ENCODE measurements around the gene APOBEC4. TPM values are rescaled to one million over a fixed set of nuclear protein-coding genes. Genes with fewer than 3 reads are reported as not detected.

Gene APOBEC4
- total and polyA plus RNA-seq, 2 of the 13 experiments (the other 11 are each of a cell fraction or from before 2014, with no cell fraction given): not detected

GRCh38 chr1:183635606-183636333 lies 17.3 kb downstream of the APOBEC4 start, which contains the start of gene ARPC5 (continued):
- TF ChIP-seq ZNF451 (CRISPR knock-in tag; IDR thresholded peaks at IDR 0.05) (no peak; the same call in 1 of the 2 replicates), ZNF251 (CRISPR knock-in tag; IDR thresholded peaks at IDR 0.05) (no peak), IRF2 (CRISPR knock-in tag; IDR thresholded peaks at IDR 0.05) (no peak), PCBP1 (IDR thresholded peaks at IDR 0.05; ENCODE audit: borderline replicate concordance, low read depth, low read length) (peak; percentile 26; the same call in 1 of the 2 replicates), ZSCAN29 (CRISPR knock-in tag; conservative IDR thresholded peaks at IDR 0.05) (no peak), ZNF142 (CRISPR knock-in tag; IDR thresholded peaks at IDR 0.05) (peak; percentile 52; the same call in 1 of the 2 replicates), ZSCAN25 (CRISPR knock-in tag; IDR thresholded peaks at IDR 0.05) (0 out of 2 replicates have a peak, but pooled peaks have one; percentile 33), DMTF1 (CRISPR knock-in tag; IDR thresholded peaks at IDR 0.05) (no peak; the same call in 1 of the 2 replicates), EEA1 (CRISPR knock-in tag; IDR thresholded peaks at IDR 0.05; ENCODE audit: borderline replicate concordance) (peak; percentile 82; the same call in 1 of the 2 replicates), ZNF180 (CRISPR knock-in tag; IDR thresholded peaks at IDR 0.05; ENCODE audit: borderline replicate concordance, low read depth) (no peak), ZNF569 (CRISPR knock-in tag; IDR thresholded peaks at IDR 0.05; ENCODE audit: borderline replicate concordance) (no peak), IKZF4 (CRISPR knock-in tag; IDR thresholded peaks at IDR 0.05; ENCODE audit: borderline replicate concordance, low read depth, not compliant biosample characterization) (no peak), ZSCAN22 (CRISPR knock-in tag; IDR thresholded peaks at IDR 0.05) (no peak), ZBTB25 (CRISPR knock-in tag; IDR thresholded peaks at IDR 0.05) (no peak; the same call in 1 of the 2 replicates), POLR2AphosphoS5 (IDR thresholded peaks at IDR 0.05; ENCODE audit: low read depth, low read length) (peak; percentile 83), ZNF235 (CRISPR knock-in tag; IDR thresholded peaks at IDR 0.05; ENCODE audit: borderline replicate concordance) (peak; percentile 88; the same call in 1 of the 2 replicates), FOSL1 (CRISPR knock-in tag; IDR thresholded peaks at IDR 0.05; ENCODE audit: borderline replicate concordance) (no peak), ZBTB37 (CRISPR knock-in tag; IDR thresholded peaks at IDR 0.05) (no peak)
